ENCODE measurements around the gene CLEC16A.

The CLEC16A gene

GRCh38 chr16:11174141-11174540, 229.8 kb downstream of the CLEC16A start:
- TF ChIP-seq CTCF (conservative IDR thresholded peaks at IDR 0.05), result no peak
- H3K27ac ChIP-seq, result no peak overlapping the region

- no peak overlapping the region for H3K27ac ChIP-seq
- TF ChIP-seq CTCF (conservative IDR thresholded peaks at IDR 0.05), result no peak
Measured at GRCh38 chr16:11175106-11175786, 230.9 kb downstream of the CLEC16A start.

GRCh38 chr16:11175787-11176341, 231.5 kb downstream of the CLEC16A start:
- TF ChIP-seq CTCF (conservative IDR thresholded peaks at IDR 0.05), result no peak
- no peak overlapping the region for H3K27ac ChIP-seq

- TF ChIP-seq CTCF (conservative IDR thresholded peaks at IDR 0.05), result no peak
Measured at GRCh38 chr16:11177578-11178160, 233.3 kb downstream of the CLEC16A start.

GRCh38 chr16:11178424-11178823, 234.1 kb downstream of the CLEC16A start:
- no peak for TF ChIP-seq CTCF (conservative IDR thresholded peaks at IDR 0.05)
- no peak overlapping the region for H3K27ac ChIP-seq

More at GRCh38 chr16:11177578-11178160, 233.3 kb downstream of the CLEC16A start:
- no peak overlapping the region for H3K27ac ChIP-seq

GRCh38 chr16:11179574-11179973, 235.2 kb downstream of the CLEC16A start:
- H3K27ac ChIP-seq, result no peak overlapping the region
- TF ChIP-seq CTCF (conservative IDR thresholded peaks at IDR 0.05), result no peak

- TF ChIP-seq CTCF (conservative IDR thresholded peaks at IDR 0.05), result no peak
- H3K27ac ChIP-seq, result no peak overlapping the region
Measured at GRCh38 chr16:11180489-11180888, 236.1 kb downstream of the CLEC16A start.
